Hindlimb muscle (tissue), 1 donor: ENCODE measurements around the gene DDX10. TPM values are rescaled to one million over a fixed set of nuclear protein-coding genes. Genes with fewer than 3 reads are reported as not detected.
A peak's percentile ranks its signal among the peaks of the same experiment; 100 is the strongest.
"Not testable (repeated sequence)": the region's sequence is repeated elsewhere in the genome, so short reads cannot be mapped to it uniquely, and the experiment has no call there.

Experiments
- DNase-seq: peaks from one replicate; pipeline ENCODE4 v3.0.0-alpha.2; 2013
- polyA plus RNA-seq: library from polyadenylated mRNA; unstranded; fragments of 120-200 nt; gene quantifications from one replicate; pipeline ENCODE4 v1.2.1, GENCODE V29; 2013; ENCODE audit not compliant: insufficient read length

Gene DDX10
- polyA plus RNA-seq, 1 donor, result 21.3 TPM

GRCh38 chr11:108718466-108718865, 53.6 kb downstream of the DDX10 start:
- no peak for DNase-seq

GRCh38 chr11:108724974-108725689, 60.3 kb downstream of the DDX10 start:
- DNase-seq, result no peak

GRCh38 chr11:108726077-108726800, 61.4 kb downstream of the DDX10 start:
- no peak for DNase-seq

GRCh38 chr11:108727665-108728064, 62.8 kb downstream of the DDX10 start:
- DNase-seq, result no peak

- no peak for DNase-seq
Observed at GRCh38 chr11:108729227-108729871, 64.5 kb downstream of the DDX10 start.

GRCh38 chr11:108732395-108732794, 67.5 kb downstream of the DDX10 start:
- no peak for DNase-seq

GRCh38 chr11:108733479-108734116, 68.7 kb downstream of the DDX10 start:
- no peak for DNase-seq

GRCh38 chr11:108734283-108734682, 69.4 kb downstream of the DDX10 start:
- no peak for DNase-seq

- no peak for DNase-seq
Observed at GRCh38 chr11:108734956-108735559, 70.2 kb downstream of the DDX10 start.

GRCh38 chr11:108740132-108740531, 75.3 kb downstream of the DDX10 start:
- DNase-seq, result not testable (repeated sequence)

GRCh38 chr11:108743851-108744250, 79.0 kb downstream of the DDX10 start:
- DNase-seq, result no peak

- DNase-seq, result no peak
Observed at GRCh38 chr11:108748968-108749367, 84.1 kb downstream of the DDX10 start.

- no peak for DNase-seq
Observed at GRCh38 chr11:108751444-108751843, 86.6 kb downstream of the DDX10 start.

GRCh38 chr11:108752297-108752751, 87.5 kb downstream of the DDX10 start:
- no peak for DNase-seq

- peak; percentile 40 for DNase-seq
Observed at GRCh38 chr11:108754901-108755625, 90.2 kb downstream of the DDX10 start.

- DNase-seq, result no peak
Observed at GRCh38 chr11:108757630-108758029, 92.8 kb downstream of the DDX10 start.

GRCh38 chr11:108758458-108758857, 93.6 kb downstream of the DDX10 start:
- DNase-seq, result no peak

GRCh38 chr11:108766596-108767173, 101.8 kb downstream of the DDX10 start:
- no peak for DNase-seq

GRCh38 chr11:108768370-108768769, 103.5 kb downstream of the DDX10 start:
- DNase-seq, result no peak

GRCh38 chr11:108768964-108769363, 104.1 kb downstream of the DDX10 start:
- no peak for DNase-seq

- DNase-seq, result no peak
Observed at GRCh38 chr11:108774037-108774730, 109.3 kb downstream of the DDX10 start.
